Cortex of kidney (tissue), 1 donor: ENCODE data around the gene ENAH.
"Not testable (repeated sequence)": the region's sequence is repeated elsewhere in the genome, so short reads cannot be mapped to it uniquely, and the experiment has no call there.

Experiments used
- DNase-seq: peaks from one replicate; lab custom pipeline; 2025; lab: John Stamatoyannopoulos, UW

The ENAH gene

GRCh38 chr1:225523263-225523950 is 129.5 kb downstream of the ENAH start:
- DNase-seq, result no peak

DNA sequence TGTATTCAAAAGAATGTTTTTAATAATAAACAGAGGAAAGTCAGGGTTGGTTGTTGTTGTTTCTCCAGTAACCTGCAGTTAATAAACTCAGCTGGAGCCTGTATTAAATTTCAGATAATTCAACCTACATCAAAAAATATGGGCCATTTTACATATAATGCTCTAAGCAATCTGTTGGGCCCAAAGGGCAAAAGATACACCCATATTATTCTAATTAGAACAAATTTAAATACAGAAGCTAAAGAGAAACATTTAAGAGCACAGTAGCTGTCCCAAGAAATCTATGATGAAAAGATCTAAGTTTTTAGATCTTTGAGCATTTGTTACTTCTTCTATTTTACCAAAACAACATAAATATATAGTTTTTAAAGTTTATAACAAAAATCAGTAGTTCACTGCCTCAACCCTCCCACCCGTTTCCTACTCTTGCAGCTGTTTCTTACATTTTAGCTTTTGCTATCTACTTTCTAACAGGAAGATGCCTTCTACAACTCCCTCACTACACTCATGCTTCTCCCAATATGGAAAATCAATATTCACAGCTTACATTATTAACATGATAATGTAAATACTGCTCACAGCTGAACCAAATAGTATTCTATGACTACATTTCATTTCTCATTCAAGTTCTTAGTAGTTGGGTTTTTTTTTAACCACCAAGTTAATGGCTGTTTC is 130.2 kb downstream of the ENAH start:
- no peak for DNase-seq

GRCh38 chr1:225520587-225521227 is 132.2 kb downstream of the ENAH start:
- DNase-seq, result no peak

DNA sequence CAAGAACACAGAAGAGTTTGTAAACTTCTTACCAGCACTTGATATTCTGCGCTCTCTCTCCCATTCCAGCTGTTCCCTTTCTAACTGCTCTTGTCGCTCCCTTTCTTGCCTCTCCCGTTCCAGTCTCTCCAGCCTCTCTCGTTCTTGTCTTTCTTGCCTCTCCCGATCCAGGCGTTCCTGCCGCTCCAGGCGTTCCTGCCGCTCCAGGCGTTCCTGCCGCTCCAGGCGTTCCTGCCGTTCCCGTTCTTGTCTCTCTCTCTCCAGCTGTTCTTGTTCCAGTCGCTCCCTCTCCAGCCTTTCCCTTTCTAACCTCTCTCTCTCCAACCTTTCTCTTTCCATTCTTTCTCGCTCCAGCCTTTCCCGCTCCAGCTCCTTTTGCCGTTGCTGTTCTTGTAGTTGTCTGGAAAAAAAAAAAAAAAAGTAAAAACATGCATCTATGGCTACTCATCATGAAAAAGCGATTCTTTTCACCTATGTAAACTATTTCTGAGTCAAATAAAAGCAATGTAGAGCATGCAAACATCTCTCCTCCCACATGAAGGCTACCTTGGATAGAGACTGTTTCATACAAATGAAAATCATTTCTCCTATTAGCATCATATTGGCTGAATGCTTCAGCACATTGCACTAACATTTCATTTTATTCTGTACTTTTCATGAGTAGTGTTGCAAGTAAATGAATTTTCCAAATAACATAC is 133.6 kb downstream of the ENAH start:
- DNase-seq, result no peak

GRCh38 chr1:225517697-225518096 is 135.2 kb downstream of the ENAH start:
- DNase-seq, result no peak

GRCh38 chr1:225517221-225517620 is 135.7 kb downstream of the ENAH start:
- DNase-seq, result no peak

DNA sequence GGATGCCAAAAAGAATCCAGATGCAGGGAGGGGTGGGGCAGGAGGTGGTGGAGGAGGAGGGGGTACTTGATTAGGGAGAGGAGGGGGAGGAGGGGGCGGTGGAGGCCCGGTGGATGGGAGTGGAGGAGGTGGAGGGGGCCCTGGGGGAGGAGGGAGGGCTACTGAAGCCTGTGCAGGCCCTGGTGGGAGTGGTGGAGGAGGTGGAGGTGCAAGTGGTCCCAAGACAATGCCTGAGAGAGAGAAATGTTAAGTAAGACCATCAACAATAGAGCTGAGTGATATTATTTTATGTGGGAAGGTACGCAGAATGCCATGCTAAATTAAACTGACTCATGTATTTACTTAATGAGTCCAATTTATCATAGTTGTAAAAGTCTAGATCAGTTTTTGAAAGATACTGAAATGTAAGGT is 138.2 kb downstream of the ENAH start:
- no peak for DNase-seq

GRCh38 chr1:225513576-225513975 is 139.3 kb downstream of the ENAH start:
- not testable (repeated sequence) for DNase-seq

DNA sequence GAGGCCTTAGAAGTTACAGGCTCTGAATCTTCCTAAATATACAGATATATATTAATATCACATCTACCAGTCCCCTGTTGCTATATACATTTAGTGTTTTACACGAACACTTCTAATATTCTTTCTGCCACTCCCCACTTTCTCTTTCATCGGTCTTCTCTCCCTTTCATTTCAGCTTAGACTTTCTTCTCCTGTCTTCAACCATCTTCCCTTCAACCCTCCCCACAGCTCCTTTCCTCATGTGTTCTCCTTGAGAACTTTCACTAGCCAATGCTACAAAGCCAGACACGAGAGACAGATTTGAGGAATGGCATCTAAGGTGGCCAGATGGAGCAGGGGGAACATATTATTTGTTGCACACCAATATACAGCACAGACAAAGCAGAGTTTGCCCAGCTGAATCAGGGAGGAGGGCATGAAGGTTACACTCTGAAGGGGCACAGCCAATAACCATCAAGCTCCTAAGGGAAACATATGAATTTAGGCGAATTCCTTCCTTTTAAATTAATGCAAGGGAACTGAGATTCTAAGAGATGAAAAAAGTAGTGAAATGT is 141.0 kb downstream of the ENAH start:
- no peak for DNase-seq

DNA sequence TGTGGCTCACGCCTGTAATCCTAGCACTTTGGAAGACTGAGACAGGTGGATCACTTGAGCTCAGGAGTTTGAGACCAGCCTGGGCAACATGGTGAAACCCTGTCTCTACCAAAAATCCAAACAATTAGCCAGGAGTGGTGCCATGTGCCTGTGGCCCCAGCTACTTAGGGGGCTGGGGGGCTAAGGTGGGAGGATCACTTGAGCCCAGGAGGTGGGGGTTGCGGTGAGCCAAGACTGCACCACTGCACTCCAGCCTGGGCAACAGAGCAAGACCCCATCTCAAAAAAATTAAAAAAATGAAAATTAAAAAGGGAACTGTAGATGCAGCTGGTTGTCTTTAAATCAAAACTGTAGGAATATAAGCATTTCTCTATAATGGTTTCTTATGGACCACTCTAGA is 142.2 kb downstream of the ENAH start:
- DNase-seq, result not testable (repeated sequence)

- no peak for DNase-seq
Observed at GRCh38 chr1:225509770-225510169, 143.2 kb downstream of the ENAH start.

GRCh38 chr1:225509376-225509707 is 143.6 kb downstream of the ENAH start:
- no peak for DNase-seq

- DNase-seq, result no peak
Observed at GRCh38 chr1:225508538-225509375, 144.2 kb downstream of the ENAH start.

GRCh38 chr1:225506727-225507126 is 146.2 kb downstream of the ENAH start:
- DNase-seq, result no peak

DNA sequence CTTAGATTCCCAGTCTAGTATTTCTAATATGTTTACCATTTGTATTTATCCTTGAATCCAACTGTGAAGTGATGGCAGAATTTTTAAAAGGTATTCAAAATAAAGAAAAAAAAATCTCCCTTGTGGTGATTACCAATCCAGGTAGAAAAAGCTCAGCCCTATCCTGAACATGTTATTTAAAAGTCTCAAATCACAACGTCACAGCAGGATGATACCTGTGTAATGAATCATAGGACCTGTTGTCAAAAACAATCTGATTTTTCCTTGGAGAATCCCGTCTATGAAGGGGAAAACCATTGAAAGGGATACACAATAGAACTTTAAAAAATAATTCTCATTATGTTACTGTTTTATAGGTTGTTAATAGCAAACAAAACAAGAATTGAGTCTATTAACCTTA is 148.1 kb downstream of the ENAH start:
- DNase-seq, result no peak

GRCh38 chr1:225500624-225501192 is 152.2 kb downstream of the ENAH start:
- no peak for DNase-seq

GRCh38 chr1:225498549-225499136 is 154.3 kb downstream of the ENAH start:
- DNase-seq, result no peak

- no peak for DNase-seq
Observed at GRCh38 chr1:225494789-225495359, 158.0 kb downstream of the ENAH start.

- no peak for DNase-seq
Observed at GRCh38 chr1:225493591-225494246, 159.2 kb downstream of the ENAH start.

DNA sequence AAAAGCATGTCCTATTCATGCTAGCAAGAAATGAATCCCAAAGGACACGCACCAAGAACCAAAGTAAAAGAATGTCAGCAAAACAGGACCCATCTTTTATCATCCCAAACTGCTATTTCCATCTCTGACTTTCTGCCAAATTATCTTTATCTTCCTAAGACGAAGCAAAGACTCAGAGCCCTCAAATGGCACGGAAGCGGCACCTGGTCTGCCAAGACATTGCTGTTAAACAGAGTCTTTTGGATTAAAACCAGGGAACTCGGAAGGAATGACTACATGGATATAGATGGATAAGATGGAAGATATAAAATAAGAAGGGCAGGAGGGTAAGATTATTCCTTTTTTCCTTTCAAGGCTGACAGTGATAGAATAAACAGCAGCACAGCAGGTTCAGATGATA is 164.2 kb downstream of the ENAH start:
- DNase-seq, result no peak
